ENCODE data around the gene ZCCHC4.

The ZCCHC4 gene

GRCh38 chr4:25378437-25378743, 65.8 kb downstream of the ZCCHC4 start:
- DNase-seq: no peak

- no peak for DNase-seq
These were observed 67.0 kb downstream of the ZCCHC4 start for GRCh38 chr4:25379591-25379990.

DNA sequence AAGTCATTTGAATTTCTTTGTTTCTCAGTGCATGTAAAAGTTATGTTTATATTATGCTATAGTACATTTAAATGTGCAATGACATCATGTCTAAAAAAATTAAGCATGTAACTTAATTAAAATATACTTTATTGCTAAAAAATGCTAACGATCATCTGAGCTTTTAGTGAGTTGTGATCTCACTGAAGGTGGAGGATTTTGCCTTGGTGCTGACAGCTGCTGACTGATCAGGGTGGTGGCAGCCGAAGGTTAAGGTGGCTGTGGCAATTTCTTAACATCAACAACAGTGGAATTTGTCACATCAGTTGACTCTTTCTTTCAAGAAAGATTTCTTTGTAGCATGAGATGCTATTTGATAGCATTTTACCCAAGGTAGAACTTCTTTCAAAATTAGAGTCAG, 71.1 kb downstream of the ZCCHC4 start:
- no peak for DNase-seq

- DNase-seq: no peak
These were observed 74.4 kb downstream of the ZCCHC4 start for GRCh38 chr4:25386926-25387325.

DNA sequence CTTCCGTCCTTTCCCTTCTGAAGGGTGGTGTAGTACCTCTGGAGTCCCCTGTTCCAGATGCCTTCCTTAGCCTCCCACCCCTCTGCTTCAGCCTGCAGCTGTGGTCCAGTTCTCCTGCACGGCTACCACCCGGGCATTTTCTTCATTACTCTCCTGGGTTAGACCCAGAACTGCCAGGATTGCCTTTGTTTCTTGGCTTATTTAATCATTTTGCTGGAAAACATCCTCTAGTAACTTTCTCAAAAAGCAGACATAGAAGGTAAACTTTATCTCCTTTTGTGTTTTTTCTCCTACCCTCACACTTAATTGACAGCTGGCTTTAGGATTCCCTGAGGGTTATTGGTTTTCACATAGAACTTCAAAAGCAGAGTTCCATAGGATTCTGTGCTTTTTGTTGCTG, 84.7 kb downstream of the ZCCHC4 start:
- DNase-seq: no peak

- no peak for DNase-seq
These were observed 86.9 kb downstream of the ZCCHC4 start for GRCh38 chr4:25399510-25399909.

GRCh38 chr4:25401066-25401465, 88.5 kb downstream of the ZCCHC4 start:
- DNase-seq: no peak

GRCh38 chr4:25402521-25402920, 89.9 kb downstream of the ZCCHC4 start:
- DNase-seq: no peak

DNA sequence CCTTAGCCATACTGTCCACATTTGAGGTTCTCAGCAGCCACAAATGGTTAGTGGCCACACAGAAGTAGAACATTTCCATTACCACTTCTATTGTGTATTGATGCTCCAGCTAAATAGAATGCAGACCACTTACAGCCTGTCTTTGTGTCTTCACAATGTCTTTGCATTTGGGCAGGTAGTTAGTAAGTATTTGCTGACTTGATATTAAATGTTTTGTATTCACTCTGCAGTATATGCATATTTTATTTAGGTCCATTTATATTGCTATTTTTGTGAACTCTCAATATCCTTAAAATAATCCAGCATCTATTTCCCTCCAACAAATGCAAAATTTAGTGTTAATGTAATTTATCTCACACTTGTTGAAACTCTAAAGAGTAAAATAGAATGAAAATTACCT, 91.1 kb downstream of the ZCCHC4 start:
- no peak for DNase-seq

- no peak for DNase-seq
These were observed 92.9 kb downstream of the ZCCHC4 start for GRCh38 chr4:25405453-25405852.

GRCh38 chr4:25406081-25406692, 93.6 kb downstream of the ZCCHC4 start:
- no peak for DNase-seq

- no peak for DNase-seq
These were observed 98.4 kb downstream of the ZCCHC4 start for GRCh38 chr4:25410820-25411529.

DNA sequence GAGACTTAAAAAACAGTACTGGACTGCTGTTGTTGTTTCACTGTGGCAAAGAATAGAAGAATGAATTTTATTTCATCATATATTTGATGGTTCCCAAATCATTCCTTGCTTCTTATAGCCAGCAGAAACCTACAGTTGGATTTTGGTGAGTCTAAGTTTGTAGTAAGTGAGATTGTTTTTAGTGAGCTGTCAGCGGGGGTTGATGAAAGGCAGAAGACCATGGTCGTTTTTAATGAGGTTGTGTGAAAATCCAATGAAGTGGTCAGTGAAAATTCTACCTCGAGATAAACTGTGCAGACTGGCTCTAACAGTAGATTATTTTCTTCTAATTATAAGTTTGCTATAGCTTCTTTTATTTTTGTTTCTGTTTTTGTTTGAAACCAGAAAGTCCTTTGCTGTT, 100.7 kb downstream of the ZCCHC4 start:
- DNase-seq: no peak

DNA sequence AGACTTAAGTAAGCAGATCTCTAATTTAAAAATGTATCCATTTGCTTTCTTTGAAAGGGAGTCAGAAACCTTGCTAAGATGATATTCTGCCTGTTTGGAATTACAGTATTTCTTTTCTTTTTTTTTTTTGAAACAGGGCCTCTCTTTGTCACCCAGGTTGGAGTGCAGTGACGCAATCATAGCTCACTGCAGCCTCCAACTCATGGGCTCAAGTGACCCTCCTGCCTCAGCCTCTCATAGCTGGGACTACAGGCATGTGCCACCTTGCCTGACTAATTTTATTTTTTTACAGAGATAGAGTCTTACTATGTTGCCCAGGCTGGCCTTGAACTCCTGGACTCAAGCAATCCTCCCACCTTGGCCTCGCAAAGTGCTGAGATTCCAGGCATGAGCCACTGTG, 104.4 kb downstream of the ZCCHC4 start:
- DNase-seq: no peak

Measured in stimulated activated naive CD4-positive, alpha-beta T cell (primary cell).